Tibial nerve (tissue), 3 donors: ENCODE results near the gene FNDC1.

ENCODE experiments used
- POLR2A ChIP-seq, 2 donors: fragments of 450-650 bp; IDR thresholded peaks; one replicate each; pipeline ENCODE4 v1.6.1; 2017; ENCODE audit warnings: antibody characterized with exemption in 2 of 2, mild to moderate bottlenecking in 2 of 2, moderate library complexity in 2 of 2
- TF ChIP-seq, protein P1 (sequence below), 5 experiments: fragments of 200-600 bp in 3 of 5; fragments of 450-650 bp in 2 of 5; sonication (generic) in 3 of 5; IDR thresholded peaks; one replicate each; pipeline ENCODE4 v1.5.1; 2016 to 2019; ENCODE audit warnings: antibody characterized with exemption in 5 of 5, mild to moderate bottlenecking in 3 of 5, moderate library complexity in 2 of 5

DNA sequence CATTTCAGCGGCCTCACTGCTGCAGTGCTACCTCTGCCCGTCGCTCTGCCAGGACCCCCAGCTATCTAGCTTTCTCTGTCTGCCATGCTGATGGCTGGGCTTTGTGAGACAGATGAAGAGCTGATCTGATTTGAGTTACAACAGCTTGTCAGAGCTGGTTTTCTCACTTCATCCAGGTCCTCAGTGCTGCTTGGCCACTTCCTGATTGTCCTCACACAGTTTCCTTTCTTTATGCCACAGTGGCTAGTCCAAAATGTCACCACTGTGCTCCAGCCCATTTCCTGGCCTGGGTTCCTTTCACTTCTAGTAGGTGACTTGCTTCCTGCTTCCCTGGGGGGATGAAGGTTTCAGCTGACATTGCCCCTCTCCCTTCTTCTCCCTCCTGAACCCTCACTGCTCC lies 35.4 kb downstream of the FNDC1 start:
- TF ChIP-seq, protein P1, sequence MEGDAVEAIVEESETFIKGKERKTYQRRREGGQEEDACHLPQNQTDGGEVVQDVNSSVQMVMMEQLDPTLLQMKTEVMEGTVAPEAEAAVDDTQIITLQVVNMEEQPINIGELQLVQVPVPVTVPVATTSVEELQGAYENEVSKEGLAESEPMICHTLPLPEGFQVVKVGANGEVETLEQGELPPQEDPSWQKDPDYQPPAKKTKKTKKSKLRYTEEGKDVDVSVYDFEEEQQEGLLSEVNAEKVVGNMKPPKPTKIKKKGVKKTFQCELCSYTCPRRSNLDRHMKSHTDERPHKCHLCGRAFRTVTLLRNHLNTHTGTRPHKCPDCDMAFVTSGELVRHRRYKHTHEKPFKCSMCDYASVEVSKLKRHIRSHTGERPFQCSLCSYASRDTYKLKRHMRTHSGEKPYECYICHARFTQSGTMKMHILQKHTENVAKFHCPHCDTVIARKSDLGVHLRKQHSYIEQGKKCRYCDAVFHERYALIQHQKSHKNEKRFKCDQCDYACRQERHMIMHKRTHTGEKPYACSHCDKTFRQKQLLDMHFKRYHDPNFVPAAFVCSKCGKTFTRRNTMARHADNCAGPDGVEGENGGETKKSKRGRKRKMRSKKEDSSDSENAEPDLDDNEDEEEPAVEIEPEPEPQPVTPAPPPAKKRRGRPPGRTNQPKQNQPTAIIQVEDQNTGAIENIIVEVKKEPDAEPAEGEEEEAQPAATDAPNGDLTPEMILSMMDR (IDR thresholded peaks at IDR 0.05), result no peak
- no peak for TF ChIP-seq POLR2A (IDR thresholded peaks at IDR 0.05)
